K562 (cell line): ENCODE data around the gene SLC2A4. TPM values are rescaled to one million over a fixed set of nuclear protein-coding genes. Genes with fewer than 3 reads are reported as not detected.

Source experiments
- CBX3 ChIP-seq, 2 experiments: IDR thresholded peaks; 1 replicate in 1 of 2; 2 replicates in 1 of 2; pipeline ENCODE4 v1.6.1; 2012; ENCODE audit warnings: inconsistent platforms in 2 of 2, low read length in 2 of 2, borderline replicate concordance in 1 of 2, control low read depth in 1 of 2
- HINFP ChIP-seq: fragments of 450-650 bp; conservative IDR thresholded peaks from 2 replicates; pipeline ENCODE4 v1.6.1; 2016; ENCODE audit warnings: missing genetic modification characterization, low read depth, mild to moderate bottlenecking, control low read depth, missing compliant biosample characterization
- LARP7 ChIP-seq: fragments of 450-650 bp; IDR thresholded peaks from 2 replicates; pipeline ENCODE4 v1.6.1; 2016
- MCM3 ChIP-seq: fragments of 450-650 bp; IDR thresholded peaks from 2 replicates; pipeline ENCODE4 v1.6.1; 2016
- MTA3 ChIP-seq: fragments of 450-650 bp; formaldehyde crosslinking; IDR thresholded peaks from 2 replicates; pipeline ENCODE4 v1.6.1; 2017; ENCODE audit warnings: mild to moderate bottlenecking, borderline replicate concordance
- MYBL2 ChIP-seq, 2 experiments: fragments of 450-650 bp in 1 of 2; sonication (generic) in 1 of 2; formaldehyde crosslinking in 1 of 2; IDR thresholded peaks; 2 replicates each; pipeline versions ENCODE4 v1.6.1 to v1.8.1; 2017 to 2022; ENCODE audit warnings: borderline replicate concordance in 1 of 2, inconsistent platforms in 1 of 2, low read depth in 1 of 2, mild to moderate bottlenecking in 1 of 2, missing genetic modification reagents in 1 of 2, moderate library complexity in 1 of 2
- MYC ChIP-seq, 2 experiments: fragments of 250-450 bp in 1 of 2; sonication (Bioruptor Pico) in 1 of 2; IDR thresholded peaks; 2 replicates each; pipeline versions ENCODE4 v1.5.1 to v1.6.1; 2012 to 2021; ENCODE audit warnings: low read depth in 2 of 2, borderline replicate concordance in 1 of 2, improper control_type of control experiment in 1 of 2, low read length in 1 of 2, mild to moderate bottlenecking in 1 of 2, moderate library complexity in 1 of 2
- TBP ChIP-seq: optimal IDR thresholded peaks from 2 replicates; pipeline ENCODE3; 2011; ENCODE audit warnings: low read depth, low read length, improper control_type of control experiment
- TRIM24 ChIP-seq, 2 experiments: fragments of 450-650 bp; IDR thresholded peaks; 2 replicates each; pipeline ENCODE4 v1.6.1; 2016
- U2AF1 ChIP-seq: fragments of 200-400 bp; formaldehyde crosslinking; optimal IDR thresholded peaks from 2 replicates; pipeline ENCODE3; 2017; ENCODE audit warnings: mild to moderate bottlenecking, low read depth, low read length, moderate library complexity
- USF1 ChIP-seq: sonication (generic); formaldehyde crosslinking; IDR thresholded peaks from 2 replicates; pipeline ENCODE4 v1.9.0; 2022; ENCODE audit warnings: mild to moderate bottlenecking, missing genetic modification reagents
- ZBTB12 ChIP-seq: fragments of 250-450 bp; sonication (Bioruptor Pico); IDR thresholded peaks from 2 replicates; pipeline ENCODE4 v1.4.0; 2020
- ZBTB49 ChIP-seq: sonication (generic); formaldehyde crosslinking; IDR thresholded peaks from 2 replicates; pipeline ENCODE4 v1.8.0; 2022; ENCODE audit warnings: missing genetic modification reagents, mild to moderate bottlenecking, borderline replicate concordance
- ZBTB7A ChIP-seq: IDR thresholded peaks from 2 replicates; pipeline ENCODE4 v1.6.1; 2011; ENCODE audit warnings: low read depth, mild to moderate bottlenecking, low read length, moderate library complexity, borderline replicate concordance; ENCODE audit not compliant: control insufficient read depth
- ZKSCAN1 ChIP-seq: fragments of 150-350 bp; IDR thresholded peaks from 2 replicates; pipeline ENCODE4 v1.6.1; 2016; ENCODE audit warnings: low read depth, low read length
- ZNF785 ChIP-seq: fragments of 250-450 bp; sonication (Bioruptor Pico); IDR thresholded peaks from 2 replicates; pipeline ENCODE4 v1.4.0; 2020; ENCODE audit warnings: mild to moderate bottlenecking
- ZZZ3 ChIP-seq: fragments of 450-650 bp; IDR thresholded peaks from 2 replicates; pipeline ENCODE4 v1.6.1; 2016; ENCODE audit warnings: antibody characterized with exemption, mild to moderate bottlenecking, moderate library complexity
- polyA plus RNA-seq, 8 experiments: library from polyadenylated mRNA; depleted of rRNA in 4 of 8; stranded (reverse) in 5 of 8; unstranded in 3 of 8; fragments of >200 nt; fragmentation: Nextera tagmentation in 2 of 8; fragmentation: Illumina TruSeq in 1 of 8; extraction: Ambion mirVana in 2 of 8; extraction: Trizol in 1 of 8; gene quantifications; 2 replicates each; pipeline versions ENCODE4 v1.2.1 to v1.2.3, GENCODE V29; 2011 to 2014; ENCODE audit warnings: inconsistent platforms in 1 of 8, missing spikeins in 1 of 8
- total RNA-seq, 7 experiments: library from RNA; depleted of rRNA in 6 of 7; stranded (reverse); fragments of >200 nt in 6 of 7; fragmentation: Illumina TruSeq in 2 of 7; extraction: Trizol in 2 of 7; gene quantifications; 2 replicates each; pipeline versions ENCODE4 v1.2.1 to v1.2.3, GENCODE V29; 2011 to 2021; ENCODE audit warnings: low replicate concordance in 1 of 7
- TF ChIP-seq, protein P1 (sequence below): IDR thresholded peaks from 2 replicates; pipeline ENCODE4 v1.6.1; 2012; ENCODE audit warnings: low read depth, low read length, improper control_type of control experiment, borderline replicate concordance

Gene SLC2A4
- total and polyA plus RNA-seq, 9 of the 15 experiments (the other 6 are each of a cell fraction or from before 2014, with no cell fraction given) = 0.74 to 3.5 (median 1.6) TPM

- peak; percentile 76 for TF ChIP-seq ZBTB12 (CRISPR knock-in tag)
- TF ChIP-seq LARP7 = no peak
- TF ChIP-seq, protein P1, sequence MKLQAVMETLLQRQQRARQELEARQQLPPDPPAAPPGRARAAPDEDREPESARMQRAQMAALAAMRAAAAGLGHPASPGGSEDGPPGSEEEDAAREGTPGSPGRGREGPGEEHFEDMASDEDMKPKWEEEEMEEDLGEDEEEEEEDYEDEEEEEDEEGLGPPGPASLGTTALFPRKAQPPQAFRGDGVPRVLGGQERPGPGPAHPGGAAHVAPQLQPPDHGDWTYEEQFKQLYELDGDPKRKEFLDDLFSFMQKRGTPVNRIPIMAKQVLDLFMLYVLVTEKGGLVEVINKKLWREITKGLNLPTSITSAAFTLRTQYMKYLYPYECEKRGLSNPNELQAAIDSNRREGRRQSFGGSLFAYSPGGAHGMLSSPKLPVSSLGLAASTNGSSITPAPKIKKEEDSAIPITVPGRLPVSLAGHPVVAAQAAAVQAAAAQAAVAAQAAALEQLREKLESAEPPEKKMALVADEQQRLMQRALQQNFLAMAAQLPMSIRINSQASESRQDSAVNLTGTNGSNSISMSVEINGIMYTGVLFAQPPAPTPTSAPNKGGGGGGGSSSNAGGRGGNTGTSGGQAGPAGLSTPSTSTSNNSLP = peak; percentile 6; the same call in 1 of the 2 replicates
- TF ChIP-seq HINFP (tag) = no peak
- peak; percentile 37; the same call in 1 of the 2 replicates for TF ChIP-seq MYBL2 (IDR thresholded peaks at IDR 0.05; ENCODE audit: low read depth)
- TF ChIP-seq MYBL2 (CRISPR knock-in tag; IDR thresholded peaks at IDR 0.05; ENCODE audit: borderline replicate concordance) = no peak
- TF ChIP-seq MYC (IDR thresholded peaks at IDR 0.05; ENCODE audit: low read depth, low read length) = peak; percentile 68; the same call in 1 of the 2 replicates
- TF ChIP-seq MYC (CRISPR knock-in tag; IDR thresholded peaks at IDR 0.05; ENCODE audit: borderline replicate concordance, low read depth) = no peak
- no peak for TF ChIP-seq ZKSCAN1
- TF ChIP-seq TBP = peak; percentile 62
- TF ChIP-seq ZBTB7A = peak; percentile 96
- TF ChIP-seq MTA3 = peak; percentile 54; the same call in 1 of the 2 replicates
- no peak for TF ChIP-seq CBX3 (IDR thresholded peaks at IDR 0.05; ENCODE audit: borderline replicate concordance in 1 of 2, low read length in 2 of 2)
- TF ChIP-seq ZZZ3 = no peak
- TF ChIP-seq U2AF1 = no peak
- TF ChIP-seq USF1 = peak; percentile 33; the same call in 1 of the 2 replicates
- TF ChIP-seq TRIM24 (IDR thresholded peaks at IDR 0.05) = peak in 1 of 2 experiments; percentile 25; a peak in 1 of 4 replicates
- TF ChIP-seq ZBTB49 (CRISPR knock-in tag) = no peak
- no peak for TF ChIP-seq MCM3
- TF ChIP-seq ZNF785 (CRISPR knock-in tag) = no peak
These were observed 29.1 kb upstream of the SLC2A4 start, which contains the start of gene ELP5 (continued) for GRCh38 chr17:7252176-7253043.
